DOHH2 (cell line): Measurements from ENCODE around the gene ZNF580.

Source experiments
- CTCF ChIP-seq: fragments of 200-600 bp; sonication (generic); IDR thresholded peaks from one replicate; pipeline ENCODE4 v1.5.1; 2014; ENCODE audit warnings: antibody characterized with exemption, mild to moderate bottlenecking, low read depth, low read length; ENCODE audit not compliant: poor library complexity, severe bottlenecking
- EZH2phosphoT487 ChIP-seq: fragments of 200-600 bp; sonication (generic); IDR thresholded peaks from 2 replicates; pipeline ENCODE4 v1.6.1; 2017; ENCODE audit warnings: borderline replicate concordance, mild to moderate bottlenecking, antibody characterized with exemption, low read length, moderate library complexity, mixed read lengths

DNA sequence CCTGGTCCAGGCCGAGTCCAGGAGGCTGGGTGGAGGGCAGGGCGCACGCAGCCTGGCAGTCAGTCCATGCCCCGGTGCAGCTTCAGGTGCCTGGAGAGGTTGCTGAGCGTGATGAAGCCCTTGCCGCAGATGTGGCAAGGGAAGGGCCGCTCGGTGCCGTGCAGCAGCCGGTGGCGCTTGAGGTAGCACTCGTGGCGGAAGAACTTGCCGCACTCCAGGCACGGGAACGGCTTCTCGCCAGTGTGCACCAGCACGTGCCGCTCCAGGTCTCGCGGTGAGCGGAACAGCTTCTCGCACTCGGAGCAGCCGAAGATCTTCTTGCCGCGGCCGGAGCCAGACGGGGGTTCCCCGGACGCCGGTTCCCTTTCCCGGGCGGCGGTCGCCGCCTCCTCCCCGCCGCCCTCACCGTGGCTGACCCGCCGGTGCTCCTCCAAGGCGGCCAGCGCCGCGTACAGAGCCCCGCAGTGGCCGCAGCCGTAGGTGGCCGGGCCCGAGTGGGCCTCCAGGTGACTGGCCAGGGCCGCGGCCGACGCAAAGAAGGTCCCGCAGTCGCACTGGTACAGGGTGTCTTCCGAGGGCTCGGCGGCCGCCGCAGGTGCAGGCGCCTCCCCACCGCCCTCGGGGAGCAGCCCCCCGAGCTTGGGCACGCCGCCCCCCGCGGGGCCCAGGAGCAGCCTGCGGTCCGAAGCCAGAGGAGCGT lies 48.3 kb upstream of the ZNF580 start:
- TF ChIP-seq CTCF (no peak), EZH2phosphoT487 (no peak)
